Keratinocyte (primary cell): ENCODE data around the gene SLC13A5.

ENCODE experiments used
- EZH2 ChIP-seq: IDR thresholded peaks from one replicate; pipeline ENCODE4 v1.6.1; 2012; ENCODE audit warnings: inconsistent platforms, mild to moderate bottlenecking, low read length, moderate library complexity
- TF ChIP-seq, protein P1 (sequence below), 3 experiments: IDR thresholded peaks in 1 of 3; conservative IDR thresholded peaks in 1 of 3; optimal IDR thresholded peaks in 1 of 3; 2 replicates in 2 of 3; 3 replicates in 1 of 3; pipeline versions ENCODE3 to v1.5.1; 2011; ENCODE audit warnings: low read length in 3 of 3, mild to moderate bottlenecking in 3 of 3, moderate library complexity in 2 of 3, control low read depth in 1 of 3, inconsistent platforms in 1 of 3; ENCODE audit not compliant: insufficient read depth in 2 of 3; ENCODE audit errors: extremely low read depth in 1 of 3

DNA sequence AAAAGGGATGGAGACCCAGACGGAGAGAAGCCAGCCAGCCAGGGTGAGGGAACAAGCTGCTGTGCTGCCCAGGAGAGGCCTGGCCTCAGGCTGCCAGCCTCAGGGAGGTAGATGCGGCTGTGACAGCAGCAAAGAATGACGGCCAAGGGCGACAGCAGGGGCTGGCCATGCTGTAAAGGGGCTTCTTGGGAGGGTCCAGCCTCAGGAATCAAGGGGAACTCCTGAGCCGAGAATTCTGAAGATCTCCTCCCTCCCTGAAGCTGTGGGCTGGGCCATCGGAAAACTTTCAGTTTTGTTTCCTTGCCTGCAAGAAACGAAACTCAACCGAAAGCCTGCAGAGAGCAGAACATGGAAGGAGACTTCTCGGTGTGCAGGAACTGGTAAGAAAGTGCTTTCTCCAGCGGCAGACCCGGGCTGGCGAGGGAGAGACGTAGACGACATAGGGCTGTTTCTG, 42.6 kb upstream of the SLC13A5 start, which contains the start of gene XAF1:
- TF ChIP-seq, protein P1, sequence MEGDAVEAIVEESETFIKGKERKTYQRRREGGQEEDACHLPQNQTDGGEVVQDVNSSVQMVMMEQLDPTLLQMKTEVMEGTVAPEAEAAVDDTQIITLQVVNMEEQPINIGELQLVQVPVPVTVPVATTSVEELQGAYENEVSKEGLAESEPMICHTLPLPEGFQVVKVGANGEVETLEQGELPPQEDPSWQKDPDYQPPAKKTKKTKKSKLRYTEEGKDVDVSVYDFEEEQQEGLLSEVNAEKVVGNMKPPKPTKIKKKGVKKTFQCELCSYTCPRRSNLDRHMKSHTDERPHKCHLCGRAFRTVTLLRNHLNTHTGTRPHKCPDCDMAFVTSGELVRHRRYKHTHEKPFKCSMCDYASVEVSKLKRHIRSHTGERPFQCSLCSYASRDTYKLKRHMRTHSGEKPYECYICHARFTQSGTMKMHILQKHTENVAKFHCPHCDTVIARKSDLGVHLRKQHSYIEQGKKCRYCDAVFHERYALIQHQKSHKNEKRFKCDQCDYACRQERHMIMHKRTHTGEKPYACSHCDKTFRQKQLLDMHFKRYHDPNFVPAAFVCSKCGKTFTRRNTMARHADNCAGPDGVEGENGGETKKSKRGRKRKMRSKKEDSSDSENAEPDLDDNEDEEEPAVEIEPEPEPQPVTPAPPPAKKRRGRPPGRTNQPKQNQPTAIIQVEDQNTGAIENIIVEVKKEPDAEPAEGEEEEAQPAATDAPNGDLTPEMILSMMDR (optimal IDR thresholded peaks at IDR 0.05 in 1 of 3, IDR thresholded peaks at IDR 0.05 in 1 of 3, conservative IDR thresholded peaks at IDR 0.05 in 1 of 3; ENCODE audit: extremely low read depth in 1 of 3, insufficient read depth in 2 of 3, low read length in 3 of 3), result peak in 1 of 3 experiments; percentile 23
- TF ChIP-seq EZH2, result no peak
